Thoracic aorta (tissue), 2 donors: ENCODE measurements around the gene MRPS34. TPM values are rescaled to one million over a fixed set of nuclear protein-coding genes. Genes with fewer than 3 reads are reported as not detected.

Experiments used
- ATAC-seq: fragments of 150-250 bp; one replicate; pipeline ENCODE4 v1.8.0; 2017; ENCODE audit warnings: low read depth; ENCODE audit not compliant: insufficient number of reproducible peaks, low FRiP score
- DNase-seq: peaks from one replicate; pipeline ENCODE4 v3.0.0-alpha.2; 2020; ENCODE audit warnings: low spot score
- H3K27ac ChIP-seq, 2 donors: fragments of 200-600 bp; sonication (generic); 1 replicate in 1 of 2; 2 replicates in 1 of 2; pipeline ENCODE4 v1.5.1; 2016; ENCODE audit warnings: mild to moderate bottlenecking in 2 of 2, moderate library complexity in 2 of 2
- H3K27me3 ChIP-seq: fragments of 200-600 bp; sonication (generic); replicated peaks from 2 replicates; pipeline ENCODE4 v1.6.0; 2016; ENCODE audit warnings: mild to moderate bottlenecking; ENCODE audit not compliant: insufficient read depth
- H3K36me3 ChIP-seq: fragments of 200-600 bp; sonication (generic); one replicate; pipeline ENCODE4 v1.5.1; 2016
- H3K4me1 ChIP-seq, 2 donors: fragments of 200-600 bp; sonication (generic); 1 replicate in 1 of 2; 2 replicates in 1 of 2; pipeline versions ENCODE4 v1.5.1 to v1.6.0; 2016; ENCODE audit warnings: low read depth in 2 of 2, mild to moderate bottlenecking in 1 of 2; ENCODE audit not compliant: control insufficient read depth in 1 of 2
- H3K4me3 ChIP-seq: fragments of 200-600 bp; sonication (generic); 2 replicates; pipeline ENCODE4 v1.5.1; 2016; ENCODE audit warnings: mild to moderate bottlenecking
- H3K9me3 ChIP-seq: fragments of 200-600 bp; sonication (generic); 2 replicates; pipeline ENCODE4 v1.5.1; 2016
- total RNA-seq, 2 donors: library from RNA; depleted of rRNA; stranded (reverse); fragments of >200 nt; gene quantifications; one replicate each; pipeline versions ENCODE4 v1.1.0 to v1.2.3, GENCODE V29; 2016
- TF ChIP-seq, protein P1 (sequence below): fragments of 200-600 bp; sonication (generic); IDR thresholded peaks from one replicate; pipeline ENCODE4 v1.5.1; 2019; ENCODE audit warnings: antibody characterized with exemption

The MRPS34 gene
- total RNA-seq, 2 donors from 2014 or later, result 36.9 to 48.3 TPM

- Histone ChIP-seq H3K4me1 (peaks cover 11 to 16% of the 10 kb centered on the region in 2 donors), H3K4me3 (no peak overlapping the region), H3K27ac (no peak overlapping the region), H3K27me3 (no peaks in the 10 kb centered on the region), H3K9me3 (no peaks in the 10 kb centered on the region), H3K36me3 (peaks cover 32% of the 10 kb centered on the region)
- TF ChIP-seq, protein P1, sequence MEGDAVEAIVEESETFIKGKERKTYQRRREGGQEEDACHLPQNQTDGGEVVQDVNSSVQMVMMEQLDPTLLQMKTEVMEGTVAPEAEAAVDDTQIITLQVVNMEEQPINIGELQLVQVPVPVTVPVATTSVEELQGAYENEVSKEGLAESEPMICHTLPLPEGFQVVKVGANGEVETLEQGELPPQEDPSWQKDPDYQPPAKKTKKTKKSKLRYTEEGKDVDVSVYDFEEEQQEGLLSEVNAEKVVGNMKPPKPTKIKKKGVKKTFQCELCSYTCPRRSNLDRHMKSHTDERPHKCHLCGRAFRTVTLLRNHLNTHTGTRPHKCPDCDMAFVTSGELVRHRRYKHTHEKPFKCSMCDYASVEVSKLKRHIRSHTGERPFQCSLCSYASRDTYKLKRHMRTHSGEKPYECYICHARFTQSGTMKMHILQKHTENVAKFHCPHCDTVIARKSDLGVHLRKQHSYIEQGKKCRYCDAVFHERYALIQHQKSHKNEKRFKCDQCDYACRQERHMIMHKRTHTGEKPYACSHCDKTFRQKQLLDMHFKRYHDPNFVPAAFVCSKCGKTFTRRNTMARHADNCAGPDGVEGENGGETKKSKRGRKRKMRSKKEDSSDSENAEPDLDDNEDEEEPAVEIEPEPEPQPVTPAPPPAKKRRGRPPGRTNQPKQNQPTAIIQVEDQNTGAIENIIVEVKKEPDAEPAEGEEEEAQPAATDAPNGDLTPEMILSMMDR, result no peak
- no peak for DNase-seq
- ATAC-seq, result no peak
Observed at GRCh38 chr16:1726661-1727502, 46.1 kb downstream of the MRPS34 start.

DNA sequence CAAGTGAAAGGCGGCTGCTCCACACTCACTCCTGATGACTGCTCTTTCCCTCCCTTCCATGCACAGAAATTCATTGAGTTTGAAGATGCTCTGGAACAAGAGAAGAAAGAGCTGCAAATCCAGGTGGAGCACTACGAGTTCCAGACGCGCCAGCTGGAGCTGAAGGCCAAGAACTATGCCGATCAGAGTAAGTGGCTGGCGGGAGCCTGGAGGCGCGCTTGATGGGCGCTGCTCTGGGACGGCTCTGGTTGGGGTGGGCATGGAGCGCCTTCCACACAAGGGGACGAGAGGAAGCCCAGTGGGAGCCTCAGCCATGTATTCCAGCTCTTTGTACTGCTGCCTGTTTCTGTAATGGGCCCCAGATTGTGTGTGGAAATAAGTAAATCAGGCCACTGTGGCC is 48.4 kb downstream of the MRPS34 start:
- Histone ChIP-seq H3K27ac (no peak overlapping the region), H3K4me1 (peaks cover 14 to 22% of the 10 kb centered on the region in 2 donors), H3K9me3 (no peaks in the 10 kb centered on the region), H3K27me3 (no peaks in the 10 kb centered on the region), H3K4me3 (no peak overlapping the region), H3K36me3 (peaks cover 30% of the 10 kb centered on the region)
- TF ChIP-seq, protein P1, result no peak
- DNase-seq, result no peak
- ATAC-seq, result no peak

- TF ChIP-seq, protein P1, result peak; percentile 72
- no peak overlapping the region for H3K27ac ChIP-seq
- DNase-seq, result no peak
Observed at GRCh38 chr16:1723450-1724147, 49.3 kb downstream of the MRPS34 start.

More at GRCh38 chr16:1723450-1724147, 49.3 kb downstream of the MRPS34 start:
- Histone ChIP-seq H3K36me3 (peaks cover 22% of the 10 kb centered on the region), H3K27me3 (no peaks in the 10 kb centered on the region), H3K9me3 (no peaks in the 10 kb centered on the region), H3K4me1 (peaks cover 14 to 22% of the 10 kb centered on the region in 2 donors), H3K4me3 (no peak overlapping the region)
- ATAC-seq, result no peak

Other genes starting within 250 kb of the MRPS34 start
- 100 to 1,000 TPM; 111 to 125 TPM for gene TMEM204, start 239.5 kb downstream of the MRPS34 start, total RNA-seq
- 10 to 100 TPM; 13.7 to 19.2 TPM for gene IFT140, start 161.1 kb downstream of the MRPS34 start, total RNA-seq
- gene CRAMP1, start 160.8 kb downstream of the MRPS34 start, total RNA-seq, result 10 to 100 TPM; 15.0 to 21.4 TPM
- 10 to 100 TPM; 17.1 to 26.1 TPM for gene JPT2, start 94.9 kb downstream of the MRPS34 start, total RNA-seq
- 100 to 1,000 TPM; 109 to 111 TPM for gene MAPK8IP3, start 66.9 kb downstream of the MRPS34 start, total RNA-seq
- 100 to 1,000 TPM in 1 of 2 donors, 10 to 100 TPM in 1; 68.1 to 165 TPM for gene NME3, start 1.6 kb downstream of the MRPS34 start, total RNA-seq
- gene EME2, start 324 bp downstream of the MRPS34 start, total RNA-seq, result 10 to 100 TPM; 23.4 to 29.2 TPM
- 10 to 100 TPM; 60.9 to 79.3 TPM for gene SPSB3, start 9.4 kb upstream of the MRPS34 start, total RNA-seq
- 10 to 100 TPM; 64.6 to 68.5 TPM for gene NUBP2, start 9.8 kb upstream of the MRPS34 start, total RNA-seq
- under 1 TPM; 0.28 to 0.54 TPM for gene IGFALS, start 20.6 kb upstream of the MRPS34 start, total RNA-seq
- gene HAGH, start 53.7 kb upstream of the MRPS34 start, total RNA-seq, result 100 to 1,000 TPM in 1 of 2 donors, 10 to 100 TPM in 1; 99.8 to 183 TPM
- gene FAHD1, start 54.1 kb upstream of the MRPS34 start, total RNA-seq, result 10 to 100 TPM; 14.4 to 17.5 TPM
- gene MEIOB, start 99.0 kb upstream of the MRPS34 start, total RNA-seq, result not detected
- not detected for gene HS3ST6, start 145.3 kb upstream of the MRPS34 start, total RNA-seq
- 10 to 100 TPM; 21.2 to 37.6 TPM for gene MSRB1, start 170.1 kb upstream of the MRPS34 start, total RNA-seq
- not detected for gene RPL3L, start 181.6 kb upstream of the MRPS34 start, total RNA-seq
- 100 to 1,000 TPM; 108 to 197 TPM for gene NDUFB10, start 186.4 kb upstream of the MRPS34 start, total RNA-seq
- 100 to 1,000 TPM; 702 to 834 TPM for gene RPS2, start 191.7 kb upstream of the MRPS34 start, total RNA-seq
- not detected for gene RNF151, start 193.7 kb upstream of the MRPS34 start, total RNA-seq
- 10 to 100 TPM; 22.2 to 44.8 TPM for gene TBL3, start 198.9 kb upstream of the MRPS34 start, total RNA-seq
- not detected for gene NOXO1, start 208.3 kb upstream of the MRPS34 start, total RNA-seq
- gene GFER, start 211.1 kb upstream of the MRPS34 start, total RNA-seq, result 10 to 100 TPM; 12.4 to 14.6 TPM
- gene SYNGR3, start 216.8 kb upstream of the MRPS34 start, total RNA-seq, result 1 to 10 TPM in 1 of 2 donors, under 1 TPM in 1; 0.49 to 1.5 TPM
- 10 to 100 TPM; 65.8 to 68.5 TPM for gene ZNF598, start 236.7 kb upstream of the MRPS34 start, total RNA-seq
- not detected for gene NPW, start 246.7 kb upstream of the MRPS34 start, total RNA-seq